HepG2 (cell line): ENCODE measurements around the gene PRKCG. TPM values are rescaled to one million over a fixed set of nuclear protein-coding genes. Genes with fewer than 3 reads are reported as not detected.

ENCODE experiments used
- HNRNPK ChIP-seq: fragments of 200-400 bp; formaldehyde crosslinking; IDR thresholded peaks from 2 replicates; pipeline ENCODE4 v1.6.1; 2018; ENCODE audit warnings: low read length, low read depth, moderate library complexity, mild to moderate bottlenecking; ENCODE audit not compliant: poor library complexity, severe bottlenecking
- KDM2A ChIP-seq: sonication (generic); formaldehyde crosslinking; IDR thresholded peaks from 2 replicates; pipeline ENCODE4 v1.4.0; 2020; ENCODE audit warnings: low read depth, missing genetic modification reagents, borderline replicate concordance
- NFYC ChIP-seq: IDR thresholded peaks from 2 replicates; pipeline ENCODE4 v1.6.1; 2016; ENCODE audit warnings: missing genetic modification reagents, missing compliant biosample characterization
- SMC3 ChIP-seq: IDR thresholded peaks from 2 replicates; pipeline ENCODE4 v1.6.1; 2011; ENCODE audit warnings: low read length, improper control_type of control experiment
- STAG1 ChIP-seq: sonication (generic); formaldehyde crosslinking; IDR thresholded peaks from 2 replicates; pipeline ENCODE4 v1.4.0; 2020; ENCODE audit warnings: missing genetic modification reagents
- XRCC5 ChIP-seq: fragments of 200-400 bp; formaldehyde crosslinking; optimal IDR thresholded peaks from 2 replicates; pipeline ENCODE3; 2017; ENCODE audit warnings: mild to moderate bottlenecking, low read length
- ZFP1 ChIP-seq: IDR thresholded peaks from 2 replicates; pipeline ENCODE4 v1.6.1; 2016
- ZNF12 ChIP-seq: sonication (generic); formaldehyde crosslinking; IDR thresholded peaks from 2 replicates; pipeline ENCODE4 v1.5.0; 2020; ENCODE audit warnings: missing genetic modification reagents
- ZNF460 ChIP-seq: sonication (generic); formaldehyde crosslinking; IDR thresholded peaks from 2 replicates; pipeline ENCODE4 v1.5.1; 2020; ENCODE audit warnings: missing genetic modification reagents, mild to moderate bottlenecking, borderline replicate concordance
- polyA plus RNA-seq, 8 experiments: library from polyadenylated mRNA; depleted of rRNA in 3 of 8; stranded (reverse) in 7 of 8; unstranded in 1 of 8; fragments of >200 nt; fragmentation: Illumina TruSeq in 4 of 8; extraction: Trizol in 4 of 8; gene quantifications; 2 replicates each; pipeline versions ENCODE4 v1.2.1 to v1.2.3, GENCODE V29; 2011 to 2016; ENCODE audit warnings: low read depth in 4 of 8, missing spikeins in 1 of 8, mixed read lengths in 1 of 8; ENCODE audit not compliant: insufficient read depth in 1 of 8
- total RNA-seq, 5 experiments: library from RNA; depleted of rRNA; stranded (reverse); fragments of >200 nt; fragmentation: Illumina TruSeq; extraction: Trizol; gene quantifications; 2 replicates each; pipeline ENCODE4 v1.2.3, GENCODE V29; 2016; ENCODE audit warnings: low read depth in 1 of 5
- TF ChIP-seq, protein P1 (sequence below): sonication (generic); formaldehyde crosslinking; IDR thresholded peaks from 2 replicates; pipeline ENCODE4 v1.5.1; 2020; ENCODE audit warnings: mild to moderate bottlenecking, missing genetic modification reagents, moderate library complexity
- TF ChIP-seq, protein P2 (sequence below): sonication (generic); formaldehyde crosslinking; IDR thresholded peaks from 2 replicates; pipeline ENCODE4 v1.9.0; 2022; ENCODE audit warnings: missing genetic modification reagents, mild to moderate bottlenecking, borderline replicate concordance

PRKCG gene
- total and polyA plus RNA-seq, 2 of the 13 experiments (the other 11 are each of a cell fraction or from before 2014, with no cell fraction given) = 0.02 to 0.03 TPM

DNA sequence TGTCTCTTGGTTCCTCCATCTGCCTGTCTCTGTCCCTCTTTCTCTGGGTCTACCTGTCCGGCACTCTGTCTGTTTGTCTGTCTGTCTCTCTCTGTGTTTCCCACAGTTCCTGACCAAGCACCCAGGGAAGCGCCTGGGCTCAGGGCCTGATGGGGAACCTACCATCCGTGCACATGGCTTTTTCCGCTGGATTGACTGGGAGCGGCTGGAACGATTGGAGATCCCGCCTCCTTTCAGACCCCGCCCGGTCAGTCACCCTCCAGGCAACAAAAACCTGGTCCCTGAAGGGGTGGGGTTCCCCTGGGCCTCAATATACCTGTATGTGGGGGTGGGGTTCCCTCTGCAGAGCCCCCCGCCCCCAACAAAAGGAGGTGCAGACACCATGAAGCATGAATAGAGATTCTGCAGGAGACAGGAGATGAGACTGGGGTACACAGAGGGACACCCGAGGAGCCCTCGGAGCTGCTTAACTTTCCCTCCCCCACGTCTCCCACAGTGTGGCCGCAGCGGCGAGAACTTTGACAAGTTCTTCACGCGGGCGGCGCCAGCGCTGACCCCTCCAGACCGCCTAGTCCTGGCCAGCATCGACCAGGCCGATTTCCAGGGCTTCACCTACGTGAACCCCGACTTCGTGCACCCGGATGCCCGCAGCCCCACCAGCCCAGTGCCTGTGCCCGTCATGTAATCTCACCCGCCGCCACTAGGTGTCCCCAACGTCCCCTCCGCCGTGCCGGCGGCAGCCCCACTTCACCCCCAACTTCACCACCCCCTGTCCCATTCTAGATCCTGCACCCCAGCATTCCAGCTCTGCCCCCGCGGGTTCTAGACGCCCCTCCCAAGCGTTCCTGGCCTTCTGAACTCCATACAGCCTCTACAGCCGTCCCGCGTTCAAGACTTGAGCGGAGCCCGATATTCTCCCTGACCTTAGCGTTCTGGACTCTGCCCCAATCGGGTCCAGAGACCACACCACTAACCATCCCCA is 24.5 kb downstream of the PRKCG start (continued):
- TF ChIP-seq, protein P1, sequence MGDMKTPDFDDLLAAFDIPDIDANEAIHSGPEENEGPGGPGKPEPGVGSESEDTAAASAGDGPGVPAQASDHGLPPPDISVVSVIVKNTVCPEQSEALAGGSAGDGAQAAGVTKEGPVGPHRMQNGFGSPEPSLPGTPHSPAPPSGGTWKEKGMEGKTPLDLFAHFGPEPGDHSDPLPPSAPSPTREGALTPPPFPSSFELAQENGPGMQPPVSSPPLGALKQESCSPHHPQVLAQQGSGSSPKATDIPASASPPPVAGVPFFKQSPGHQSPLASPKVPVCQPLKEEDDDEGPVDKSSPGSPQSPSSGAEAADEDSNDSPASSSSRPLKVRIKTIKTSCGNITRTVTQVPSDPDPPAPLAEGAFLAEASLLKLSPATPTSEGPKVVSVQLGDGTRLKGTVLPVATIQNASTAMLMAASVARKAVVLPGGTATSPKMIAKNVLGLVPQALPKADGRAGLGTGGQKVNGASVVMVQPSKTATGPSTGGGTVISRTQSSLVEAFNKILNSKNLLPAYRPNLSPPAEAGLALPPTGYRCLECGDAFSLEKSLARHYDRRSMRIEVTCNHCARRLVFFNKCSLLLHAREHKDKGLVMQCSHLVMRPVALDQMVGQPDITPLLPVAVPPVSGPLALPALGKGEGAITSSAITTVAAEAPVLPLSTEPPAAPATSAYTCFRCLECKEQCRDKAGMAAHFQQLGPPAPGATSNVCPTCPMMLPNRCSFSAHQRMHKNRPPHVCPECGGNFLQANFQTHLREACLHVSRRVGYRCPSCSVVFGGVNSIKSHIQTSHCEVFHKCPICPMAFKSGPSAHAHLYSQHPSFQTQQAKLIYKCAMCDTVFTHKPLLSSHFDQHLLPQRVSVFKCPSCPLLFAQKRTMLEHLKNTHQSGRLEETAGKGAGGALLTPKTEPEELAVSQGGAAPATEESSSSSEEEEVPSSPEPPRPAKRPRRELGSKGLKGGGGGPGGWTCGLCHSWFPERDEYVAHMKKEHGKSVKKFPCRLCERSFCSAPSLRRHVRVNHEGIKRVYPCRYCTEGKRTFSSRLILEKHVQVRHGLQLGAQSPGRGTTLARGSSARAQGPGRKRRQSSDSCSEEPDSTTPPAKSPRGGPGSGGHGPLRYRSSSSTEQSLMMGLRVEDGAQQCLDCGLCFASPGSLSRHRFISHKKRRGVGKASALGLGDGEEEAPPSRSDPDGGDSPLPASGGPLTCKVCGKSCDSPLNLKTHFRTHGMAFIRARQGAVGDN (CRISPR knock-in tag) = peak; percentile 18
- TF ChIP-seq SMC3 (peak; percentile 8; the same call in 1 of the 2 replicates), ZNF460 (CRISPR knock-in tag) (no peak), ZNF12 (CRISPR knock-in tag) (no peak), ZFP1 (CRISPR knock-in tag) (no peak), NFYC (no peak), HNRNPK (peak; percentile 60), STAG1 (CRISPR knock-in tag) (peak; percentile 58), KDM2A (CRISPR knock-in tag) (0 out of 2 replicates have a peak, but pooled peaks have one; percentile 21), XRCC5 (peak; percentile 18)
- TF ChIP-seq, protein P2, sequence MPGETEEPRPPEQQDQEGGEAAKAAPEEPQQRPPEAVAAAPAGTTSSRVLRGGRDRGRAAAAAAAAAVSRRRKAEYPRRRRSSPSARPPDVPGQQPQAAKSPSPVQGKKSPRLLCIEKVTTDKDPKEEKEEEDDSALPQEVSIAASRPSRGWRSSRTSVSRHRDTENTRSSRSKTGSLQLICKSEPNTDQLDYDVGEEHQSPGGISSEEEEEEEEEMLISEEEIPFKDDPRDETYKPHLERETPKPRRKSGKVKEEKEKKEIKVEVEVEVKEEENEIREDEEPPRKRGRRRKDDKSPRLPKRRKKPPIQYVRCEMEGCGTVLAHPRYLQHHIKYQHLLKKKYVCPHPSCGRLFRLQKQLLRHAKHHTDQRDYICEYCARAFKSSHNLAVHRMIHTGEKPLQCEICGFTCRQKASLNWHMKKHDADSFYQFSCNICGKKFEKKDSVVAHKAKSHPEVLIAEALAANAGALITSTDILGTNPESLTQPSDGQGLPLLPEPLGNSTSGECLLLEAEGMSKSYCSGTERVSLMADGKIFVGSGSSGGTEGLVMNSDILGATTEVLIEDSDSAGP (CRISPR knock-in tag) = peak; percentile 27; the same call in 1 of the 2 replicates
- TF ChIP-seq, all 625 proteins: peak for 14
